GM12872 (cell line): ENCODE measurements around the gene FAM219B.

Source experiments
- TF ChIP-seq, protein P1 (sequence below): IDR thresholded peaks from 3 replicates; pipeline ENCODE4 v1.5.1; 2011; ENCODE audit warnings: low read depth, mild to moderate bottlenecking, low read length, moderate library complexity; ENCODE audit not compliant: insufficient read depth

The FAM219B gene

DNA sequence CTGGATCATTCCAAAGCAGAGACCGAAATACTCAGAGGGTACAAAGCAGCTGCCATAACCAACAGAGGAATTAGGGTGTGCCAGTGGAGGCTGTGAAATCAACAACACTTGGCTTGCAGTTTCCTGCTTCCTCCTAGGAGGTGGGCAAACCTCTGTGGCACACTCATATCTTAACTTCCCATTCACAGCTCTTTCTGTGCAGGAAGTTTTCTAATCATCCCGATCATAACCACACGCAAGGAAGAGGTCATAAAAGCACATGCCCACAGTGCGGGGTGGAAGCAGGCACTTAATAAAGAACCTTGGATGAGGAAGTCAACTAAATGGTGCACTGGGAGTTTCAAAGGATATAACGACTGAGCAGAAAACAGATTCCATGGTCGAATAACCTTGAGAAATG is 38.6 kb downstream of the FAM219B start:
- TF ChIP-seq, protein P1, sequence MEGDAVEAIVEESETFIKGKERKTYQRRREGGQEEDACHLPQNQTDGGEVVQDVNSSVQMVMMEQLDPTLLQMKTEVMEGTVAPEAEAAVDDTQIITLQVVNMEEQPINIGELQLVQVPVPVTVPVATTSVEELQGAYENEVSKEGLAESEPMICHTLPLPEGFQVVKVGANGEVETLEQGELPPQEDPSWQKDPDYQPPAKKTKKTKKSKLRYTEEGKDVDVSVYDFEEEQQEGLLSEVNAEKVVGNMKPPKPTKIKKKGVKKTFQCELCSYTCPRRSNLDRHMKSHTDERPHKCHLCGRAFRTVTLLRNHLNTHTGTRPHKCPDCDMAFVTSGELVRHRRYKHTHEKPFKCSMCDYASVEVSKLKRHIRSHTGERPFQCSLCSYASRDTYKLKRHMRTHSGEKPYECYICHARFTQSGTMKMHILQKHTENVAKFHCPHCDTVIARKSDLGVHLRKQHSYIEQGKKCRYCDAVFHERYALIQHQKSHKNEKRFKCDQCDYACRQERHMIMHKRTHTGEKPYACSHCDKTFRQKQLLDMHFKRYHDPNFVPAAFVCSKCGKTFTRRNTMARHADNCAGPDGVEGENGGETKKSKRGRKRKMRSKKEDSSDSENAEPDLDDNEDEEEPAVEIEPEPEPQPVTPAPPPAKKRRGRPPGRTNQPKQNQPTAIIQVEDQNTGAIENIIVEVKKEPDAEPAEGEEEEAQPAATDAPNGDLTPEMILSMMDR: no peak

DNA sequence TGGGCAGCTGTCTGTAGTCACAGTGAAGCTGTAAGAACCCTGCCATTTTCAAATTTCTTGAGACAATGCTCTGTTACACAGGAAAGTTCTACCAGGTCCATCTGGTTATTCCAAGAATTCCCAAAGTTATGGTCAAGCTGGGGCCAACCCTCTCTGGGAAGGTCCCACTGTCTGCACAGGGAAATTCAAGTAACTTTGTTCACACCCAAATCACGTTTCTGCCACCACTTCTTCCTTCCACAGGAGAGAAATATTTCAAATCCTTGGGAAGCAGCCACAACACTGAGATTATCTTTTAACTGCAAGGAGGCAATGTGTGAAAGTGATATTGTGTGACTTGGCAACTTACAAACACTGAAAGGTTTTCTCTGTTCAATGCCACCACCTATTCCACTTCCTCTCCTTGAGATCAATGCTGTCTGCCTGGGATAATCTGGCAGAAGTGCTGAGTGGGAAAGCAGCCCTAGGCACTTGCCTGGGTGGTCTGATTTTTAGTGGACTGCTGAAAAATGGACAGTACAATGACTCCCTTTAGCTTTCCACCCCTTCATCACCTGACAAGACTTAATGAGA is 39.1 kb downstream of the FAM219B start:
- TF ChIP-seq, protein P1: no peak

DNA sequence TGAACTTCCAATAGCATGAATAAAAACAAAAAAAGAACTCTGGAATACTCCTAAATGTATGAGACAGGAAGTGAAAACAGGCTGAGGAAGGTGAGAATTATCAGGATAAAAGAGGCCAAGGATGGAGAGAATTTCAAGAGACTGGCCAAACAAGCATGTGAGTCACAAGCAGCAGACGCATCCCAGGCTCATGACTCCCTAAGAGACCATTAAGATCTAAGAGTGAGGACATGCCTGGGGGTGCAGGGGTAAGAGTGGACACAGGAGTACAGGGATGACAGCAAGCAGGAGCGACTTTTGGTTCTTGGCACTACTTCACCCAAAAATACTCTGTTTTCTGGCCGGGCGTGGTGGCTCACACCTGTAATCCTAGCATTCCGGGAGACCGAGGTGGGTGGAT is 40.6 kb downstream of the FAM219B start:
- TF ChIP-seq, protein P1: no peak

DNA sequence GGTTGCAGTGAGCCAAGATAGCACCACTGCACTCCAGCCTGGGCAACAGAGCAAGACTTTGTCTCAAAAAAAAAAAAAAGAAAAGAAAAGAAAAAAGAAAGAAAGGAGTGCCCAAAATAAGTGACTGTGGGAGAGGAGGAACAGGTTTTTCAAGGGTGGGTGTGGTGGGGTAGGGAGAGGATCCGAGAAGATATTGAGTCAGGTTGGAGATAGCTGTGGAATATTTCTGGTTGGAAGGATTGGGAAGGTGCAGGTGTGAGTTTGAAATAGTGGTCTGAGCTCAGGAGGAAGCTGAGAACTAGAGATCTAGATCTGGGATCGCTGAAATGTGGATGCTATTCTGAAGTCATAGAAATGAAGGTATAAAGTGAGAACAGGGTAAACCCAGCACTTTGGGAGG is 41.3 kb downstream of the FAM219B start:
- TF ChIP-seq, protein P1: no peak

DNA sequence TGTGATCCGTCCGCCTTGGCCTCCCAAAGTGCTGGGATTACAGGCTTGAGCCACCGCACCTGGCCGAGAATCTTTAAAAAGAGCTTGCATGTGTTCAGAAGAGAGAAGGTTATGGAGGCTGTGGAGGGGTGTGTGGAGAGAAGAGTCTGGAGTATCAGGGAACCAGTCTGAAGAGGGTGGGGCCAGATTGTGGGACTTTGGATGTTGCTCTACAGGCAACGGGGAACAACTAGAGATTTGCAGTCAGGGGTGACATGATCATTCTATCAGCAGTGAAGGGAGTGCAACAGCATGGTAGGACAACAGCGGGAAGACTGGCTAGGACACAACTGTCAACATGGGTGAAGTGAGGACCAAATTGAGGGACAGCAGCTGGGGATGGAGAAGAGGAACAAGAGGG is 42.4 kb downstream of the FAM219B start:
- TF ChIP-seq, protein P1: no peak

DNA sequence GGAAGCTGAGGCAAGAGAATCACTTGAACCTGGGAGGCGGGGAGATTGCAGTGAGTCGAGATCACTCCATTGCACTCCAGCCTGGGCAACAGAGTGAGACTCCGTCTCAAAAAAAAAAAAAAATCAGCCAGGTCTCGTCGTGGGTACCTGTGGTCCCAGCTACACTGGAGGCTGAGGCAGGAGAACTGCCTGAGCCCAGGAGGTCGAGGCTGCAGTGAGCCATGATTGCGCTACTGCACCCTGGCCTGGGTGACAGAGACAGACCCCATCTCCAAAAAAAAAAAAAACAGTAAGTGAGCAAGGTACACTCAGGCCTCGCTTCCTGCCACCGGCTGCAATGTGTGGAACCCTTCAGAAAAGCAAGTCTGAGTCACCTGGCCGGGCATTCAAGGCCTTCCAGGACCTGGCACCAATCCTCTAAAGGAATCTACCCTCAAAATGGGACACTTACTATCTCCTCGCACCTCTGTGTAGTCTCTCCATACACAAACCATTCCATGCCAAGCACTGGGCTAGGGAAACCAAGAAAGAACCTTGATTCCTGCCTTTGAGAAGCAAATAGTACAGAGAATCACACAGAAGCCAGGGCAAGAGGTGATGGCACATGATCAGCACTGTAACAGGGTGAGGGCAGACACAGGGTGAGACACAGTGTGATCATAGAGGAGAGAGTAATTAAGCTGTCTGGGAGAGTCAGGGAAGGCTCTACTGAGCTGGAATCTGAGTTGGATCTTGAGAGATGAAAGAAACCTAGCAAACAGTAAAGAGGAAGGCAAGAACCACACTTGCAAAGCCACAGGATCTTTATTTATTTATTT is 43.2 kb downstream of the FAM219B start:
- TF ChIP-seq, protein P1: no peak

DNA sequence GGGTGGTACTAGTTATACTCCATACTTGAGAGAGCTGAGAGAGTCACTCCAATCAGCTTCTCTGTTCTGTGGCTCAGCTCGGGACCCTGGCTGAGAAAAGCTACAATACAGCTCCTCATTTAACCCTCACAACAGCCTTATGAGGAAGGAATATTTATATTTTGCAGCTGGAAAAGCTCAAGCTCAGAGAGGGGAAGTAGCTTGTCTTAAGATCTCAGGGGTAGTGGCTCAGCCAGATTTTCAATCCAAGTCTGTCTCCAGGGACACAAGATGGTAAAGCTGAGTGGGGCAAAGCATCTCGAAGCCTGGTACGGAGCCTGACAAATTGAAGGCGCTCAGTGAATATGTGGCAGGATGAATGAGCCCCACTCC is 48.3 kb downstream of the FAM219B start:
- TF ChIP-seq, protein P1: no peak
